Measurements from ENCODE around the gene IER5. TPM values are rescaled to one million over a fixed set of nuclear protein-coding genes. Genes with fewer than 3 reads are reported as not detected.

The IER5 gene
- total RNA-seq, 2 donors from 2014 or later: 13.2 to 21.2 TPM

- Histone ChIP-seq H3K9me3 (ENCODE audit: control insufficient read depth, low read length) (no peaks in the 10 kb centered on the region), H3K4me3 (ENCODE audit: low read length) (no peak overlapping the region), H3K27me3 (ENCODE audit: control insufficient read depth, insufficient read depth, low read length, poor library complexity, severe bottlenecking) (no peaks in the 10 kb centered on the region), H3K27ac (ENCODE audit: low read depth, low read length) (peak overlapping the region; percentile 38), H3K36me3 (ENCODE audit: control insufficient read depth, insufficient read depth, low read length) (no peaks in the 10 kb centered on the region), H3K9ac (ENCODE audit: extremely low read depth, low read length, poor library complexity, severe bottlenecking) (no peak overlapping the region), H3K4me1 (ENCODE audit: control insufficient read depth, insufficient read depth, low read length) (peaks cover 12% of the 10 kb centered on the region)
- no peak overlapping the region for H3K27ac Mint-ChIP-seq
- H3K4me3 Mint-ChIP-seq: no peak overlapping the region
- WGBS, 2 experiments (ENCODE audit: insufficient coverage in 1 of 2, insufficient read length in 1 of 2): 51 to 79% methylated on average over 5 to 10 of the region's 10 CpGs
- H3K9me3 Mint-ChIP-seq: no peaks in the 10 kb centered on the region
- peak; percentile 52 for DNase-seq
- peaks cover 6% of the 10 kb centered on the region for H3K27me3 Mint-ChIP-seq (ENCODE audit: insufficient read depth)
- peaks cover 32% of the 10 kb centered on the region for H3K4me1 Mint-ChIP-seq
- H3K36me3 Mint-ChIP-seq (ENCODE audit: low read depth): no peaks in the 10 kb centered on the region
- TF ChIP-seq CTCF (conservative IDR thresholded peaks at IDR 0.05): no peak
Observed at GRCh38 chr1:181126871-181127587, 38.5 kb downstream of the IER5 start.

- H3K27me3 ChIP-seq (ENCODE audit: control insufficient read depth, insufficient read depth, low read length, poor library complexity, severe bottlenecking): no peaks in the 10 kb centered on the region
- H3K9me3 Mint-ChIP-seq: no peaks in the 10 kb centered on the region
- peak overlapping the region; percentile 65 for H3K27ac ChIP-seq (ENCODE audit: low read depth, low read length)
- no peak overlapping the region for H3K4me3 Mint-ChIP-seq
- H3K36me3 ChIP-seq (ENCODE audit: control insufficient read depth, insufficient read depth, low read length): no peaks in the 10 kb centered on the region
- no peak for TF ChIP-seq CTCF (conservative IDR thresholded peaks at IDR 0.05)
- no peaks in the 10 kb centered on the region for H3K9me3 ChIP-seq (ENCODE audit: control insufficient read depth, low read length)
- H3K27me3 Mint-ChIP-seq (ENCODE audit: insufficient read depth): peaks cover 6% of the 10 kb centered on the region
- no peak overlapping the region for H3K9ac ChIP-seq (ENCODE audit: extremely low read depth, low read length, poor library complexity, severe bottlenecking)
- H3K27ac Mint-ChIP-seq: no peak overlapping the region
- peaks cover 36% of the 10 kb centered on the region for H3K4me1 Mint-ChIP-seq
- peaks cover 12% of the 10 kb centered on the region for H3K4me1 ChIP-seq (ENCODE audit: control insufficient read depth, insufficient read depth, low read length)
- H3K36me3 Mint-ChIP-seq (ENCODE audit: low read depth): no peaks in the 10 kb centered on the region
- peak; percentile 42 for DNase-seq
- H3K4me3 ChIP-seq (ENCODE audit: low read length): no peak overlapping the region
- 95 to 100% methylated on average over 5 of the region's 5 CpGs for WGBS, 2 experiments (ENCODE audit: insufficient coverage in 1 of 2, insufficient read length in 1 of 2)
Observed at GRCh38 chr1:181127898-181128453, 39.5 kb downstream of the IER5 start.

GRCh38 chr1:181128592-181129497 lies 40.3 kb downstream of the IER5 start:
- Mint-ChIP-seq H3K36me3 (ENCODE audit: low read depth) (no peaks in the 10 kb centered on the region), H3K4me1 (peaks cover 44% of the 10 kb centered on the region), H3K27me3 (ENCODE audit: insufficient read depth) (peaks cover 9% of the 10 kb centered on the region), H3K4me3 (no peak overlapping the region), H3K9me3 (no peaks in the 10 kb centered on the region), H3K27ac (no peak overlapping the region)
- Histone ChIP-seq H3K4me1 (ENCODE audit: control insufficient read depth, insufficient read depth, low read length) (peaks cover 12% of the 10 kb centered on the region), H3K27ac (ENCODE audit: low read depth, low read length) (peak overlapping the region; percentile 65), H3K27me3 (ENCODE audit: control insufficient read depth, insufficient read depth, low read length, poor library complexity, severe bottlenecking) (no peaks in the 10 kb centered on the region), H3K4me3 (ENCODE audit: low read length) (no peak overlapping the region), H3K9ac (ENCODE audit: extremely low read depth, low read length, poor library complexity, severe bottlenecking) (no peak overlapping the region), H3K36me3 (ENCODE audit: control insufficient read depth, insufficient read depth, low read length) (no peaks in the 10 kb centered on the region), H3K9me3 (ENCODE audit: control insufficient read depth, low read length) (no peaks in the 10 kb centered on the region)
- no peak for TF ChIP-seq CTCF (conservative IDR thresholded peaks at IDR 0.05)
- peak; percentile 78 for DNase-seq
- WGBS, 2 experiments (ENCODE audit: insufficient coverage in 1 of 2, insufficient read length in 1 of 2): 49 to 64% methylated on average over 6 to 19 of the region's 19 CpGs
